ENCODE results near the gene OR6S1.
A peak's percentile ranks its signal among the peaks of the same experiment; 100 is the strongest.

Gene OR6S1

DNA sequence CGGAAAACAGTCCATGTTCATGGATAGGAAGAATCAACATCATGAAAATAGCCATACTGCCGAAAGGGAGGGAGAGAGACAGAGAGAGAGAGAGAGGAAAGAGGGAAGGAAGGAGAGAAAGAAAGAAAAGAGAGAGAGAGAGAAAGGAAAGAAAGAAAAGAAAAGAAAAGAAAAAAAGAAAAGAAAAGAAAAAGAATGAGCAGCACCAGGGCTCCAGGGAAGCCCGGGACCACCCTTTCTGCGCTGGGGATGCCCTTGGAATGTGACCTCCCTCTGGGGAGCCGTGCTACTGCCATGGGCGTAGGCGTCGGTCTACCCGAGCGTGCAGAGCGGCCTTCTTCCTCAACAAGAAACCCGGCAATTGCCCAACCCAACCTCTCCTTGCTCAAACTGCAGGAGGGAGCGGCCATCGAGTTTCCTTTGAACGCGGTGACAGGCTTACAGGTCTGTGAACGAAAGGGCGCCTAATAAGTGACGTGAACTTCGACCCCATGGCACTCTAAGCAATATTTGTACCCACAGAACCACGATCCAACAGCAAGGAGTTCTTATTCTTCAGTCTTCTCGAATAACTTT lies 16.9 kb downstream of the OR6S1 start:
- Histone ChIP-seq H3K9me2 (replicated peaks; ENCODE audit: control insufficient read depth, low read length) (no peaks in the 10 kb centered on the region), H3K79me2 (ENCODE audit: control insufficient read depth, low read length) (no peaks in the 10 kb centered on the region), H3F3A (ENCODE audit: control insufficient read depth, insufficient read depth) (peaks cover 7% of the 10 kb centered on the region; the same call in 1 of the 2 replicates), H3K9me3 (ENCODE audit: control insufficient read depth, insufficient read depth, low read length) (no peaks in the 10 kb centered on the region), H3K36me3 (ENCODE audit: control insufficient read depth, low read length) (no peaks in the 10 kb centered on the region), H3K4me2 (ENCODE audit: low read length) (peak overlapping the region; percentile 69), H3K27me3 (ENCODE audit: control insufficient read depth, low read length) (peaks cover 76% of the 10 kb centered on the region), H3K4me1 (ENCODE audit: control insufficient read depth, low read length) (peaks cover 55% of the 10 kb centered on the region), H3K27ac (ENCODE audit: low read depth, low read length) (no peak overlapping the region), H3K4me3 (ENCODE audit: low read length) (peak overlapping the region; percentile 58), H4K20me1 (ENCODE audit: control insufficient read depth, insufficient read depth, low read depth, low read length) (peaks cover 5% of the 10 kb centered on the region; the same call in 1 of the 2 replicates)
- TF ChIP-seq EZH2phosphoT487 (IDR thresholded peaks at IDR 0.05; ENCODE audit: borderline replicate concordance, low read length): peak; percentile 83; the same call in 1 of the 2 replicates
- TF ChIP-seq, protein P1, sequence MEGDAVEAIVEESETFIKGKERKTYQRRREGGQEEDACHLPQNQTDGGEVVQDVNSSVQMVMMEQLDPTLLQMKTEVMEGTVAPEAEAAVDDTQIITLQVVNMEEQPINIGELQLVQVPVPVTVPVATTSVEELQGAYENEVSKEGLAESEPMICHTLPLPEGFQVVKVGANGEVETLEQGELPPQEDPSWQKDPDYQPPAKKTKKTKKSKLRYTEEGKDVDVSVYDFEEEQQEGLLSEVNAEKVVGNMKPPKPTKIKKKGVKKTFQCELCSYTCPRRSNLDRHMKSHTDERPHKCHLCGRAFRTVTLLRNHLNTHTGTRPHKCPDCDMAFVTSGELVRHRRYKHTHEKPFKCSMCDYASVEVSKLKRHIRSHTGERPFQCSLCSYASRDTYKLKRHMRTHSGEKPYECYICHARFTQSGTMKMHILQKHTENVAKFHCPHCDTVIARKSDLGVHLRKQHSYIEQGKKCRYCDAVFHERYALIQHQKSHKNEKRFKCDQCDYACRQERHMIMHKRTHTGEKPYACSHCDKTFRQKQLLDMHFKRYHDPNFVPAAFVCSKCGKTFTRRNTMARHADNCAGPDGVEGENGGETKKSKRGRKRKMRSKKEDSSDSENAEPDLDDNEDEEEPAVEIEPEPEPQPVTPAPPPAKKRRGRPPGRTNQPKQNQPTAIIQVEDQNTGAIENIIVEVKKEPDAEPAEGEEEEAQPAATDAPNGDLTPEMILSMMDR (IDR thresholded peaks at IDR 0.05; ENCODE audit: low read depth, low read length, poor library complexity, severe bottlenecking): no peak

DNA sequence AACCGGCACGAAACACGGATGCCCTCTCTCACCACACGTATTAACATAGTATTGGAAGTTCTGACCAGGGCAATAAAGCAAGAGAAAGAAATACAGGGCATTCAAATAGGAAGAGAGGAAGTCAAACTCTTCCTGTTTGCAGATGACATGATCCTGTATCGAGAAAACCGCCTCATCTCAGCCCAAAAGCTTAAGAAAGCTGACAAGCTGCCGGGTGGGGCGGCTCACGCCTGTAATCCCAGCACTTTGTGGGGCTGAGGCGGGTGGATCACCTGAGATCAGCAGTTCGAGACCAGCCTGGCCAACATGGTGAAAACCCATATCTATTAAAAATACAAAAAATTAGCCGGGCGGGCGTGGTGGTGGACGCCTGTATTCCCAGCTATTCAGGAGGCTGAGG lies 17.7 kb downstream of the OR6S1 start:
- H3K79me2 ChIP-seq (ENCODE audit: control insufficient read depth, low read length): no peaks in the 10 kb centered on the region
- no peaks in the 10 kb centered on the region for H3K36me3 ChIP-seq (ENCODE audit: control insufficient read depth, low read length)
- TF ChIP-seq, protein P1 (IDR thresholded peaks at IDR 0.05; ENCODE audit: low read depth, low read length, poor library complexity, severe bottlenecking): no peak
- TF ChIP-seq EZH2phosphoT487 (IDR thresholded peaks at IDR 0.05; ENCODE audit: borderline replicate concordance, low read length): no peak
- no peaks in the 10 kb centered on the region for H3K9me3 ChIP-seq (ENCODE audit: control insufficient read depth, insufficient read depth, low read length)
- peaks cover 3% of the 10 kb centered on the region; the same call in 1 of the 2 replicates for H3F3A ChIP-seq (ENCODE audit: control insufficient read depth, insufficient read depth)
- peak overlapping the region; percentile 69; the same call in 1 of the 2 replicates for H3K4me2 ChIP-seq (ENCODE audit: low read length)
- H4K20me1 ChIP-seq (ENCODE audit: control insufficient read depth, insufficient read depth, low read depth, low read length): peaks cover under 1% of the 10 kb centered on the region; the same call in 1 of the 2 replicates
- H3K27ac ChIP-seq (ENCODE audit: low read depth, low read length): no peak overlapping the region
- H3K27me3 ChIP-seq (ENCODE audit: control insufficient read depth, low read length): peaks cover 72% of the 10 kb centered on the region
- H3K4me3 ChIP-seq (ENCODE audit: low read length): no peak overlapping the region; the same call in 1 of the 2 replicates
- H3K4me1 ChIP-seq (ENCODE audit: control insufficient read depth, low read length): peaks cover 55% of the 10 kb centered on the region
- no peaks in the 10 kb centered on the region for H3K9me2 ChIP-seq (replicated peaks; ENCODE audit: control insufficient read depth, low read length)

DNA sequence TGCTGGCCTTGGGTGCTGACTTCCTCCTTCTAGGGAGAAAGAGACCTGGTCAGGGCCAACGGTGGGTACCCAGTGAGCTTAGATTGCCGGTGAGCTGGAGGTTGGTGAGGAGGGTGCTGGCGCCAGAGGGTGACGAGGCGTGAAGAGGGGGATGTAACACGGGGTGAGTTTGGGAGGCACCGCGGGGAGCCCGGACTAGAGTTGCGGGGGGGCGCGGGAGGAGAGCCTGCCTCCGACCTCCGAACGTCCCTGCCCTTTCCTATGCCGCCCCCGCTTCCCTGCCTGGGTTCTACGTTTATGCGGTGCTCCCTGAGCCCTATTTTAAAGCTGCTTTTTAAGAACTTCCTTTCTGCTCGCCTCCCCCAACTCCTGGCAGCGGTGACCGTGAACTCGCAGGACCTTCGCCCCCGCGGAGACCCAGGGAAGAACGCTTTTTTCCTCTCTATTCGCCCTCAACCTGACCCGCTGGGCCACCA lies 18.6 kb downstream of the OR6S1 start:
- Histone ChIP-seq H3K4me1 (ENCODE audit: control insufficient read depth, low read length) (peaks cover 54% of the 10 kb centered on the region), H3K4me2 (ENCODE audit: low read length) (peak overlapping the region; percentile 45), H3K4me3 (ENCODE audit: low read length) (peak overlapping the region; percentile 1; the same call in 1 of the 2 replicates)

More for the DNA sequence above, 18.6 kb downstream of the OR6S1 start:
- H3K27ac ChIP-seq (ENCODE audit: low read depth, low read length): no peak overlapping the region
- TF ChIP-seq, protein P1 (IDR thresholded peaks at IDR 0.05; ENCODE audit: low read depth, low read length, poor library complexity, severe bottlenecking): no peak
- TF ChIP-seq EZH2phosphoT487 (IDR thresholded peaks at IDR 0.05; ENCODE audit: borderline replicate concordance, low read length): no peak
- no peaks in the 10 kb centered on the region for H4K20me1 ChIP-seq (ENCODE audit: control insufficient read depth, insufficient read depth, low read depth, low read length)
- H3K27me3 ChIP-seq (ENCODE audit: control insufficient read depth, low read length): peaks cover 65% of the 10 kb centered on the region
- no peaks in the 10 kb centered on the region for H3K36me3 ChIP-seq (ENCODE audit: control insufficient read depth, low read length)
- H3K79me2 ChIP-seq (ENCODE audit: control insufficient read depth, low read length): no peaks in the 10 kb centered on the region
- H3K9me3 ChIP-seq (ENCODE audit: control insufficient read depth, insufficient read depth, low read length): no peaks in the 10 kb centered on the region
- H3F3A ChIP-seq (ENCODE audit: control insufficient read depth, insufficient read depth): peaks cover 3% of the 10 kb centered on the region; the same call in 1 of the 2 replicates
- no peaks in the 10 kb centered on the region for H3K9me2 ChIP-seq (replicated peaks; ENCODE audit: control insufficient read depth, low read length)

All from DOHH2 (cell line).